HG03520 (cell line): ENCODE results near the gene SCUBE3.

Experiments
- ATAC-seq: cut with Tn5 transposase; IDR thresholded peaks from one replicate; pipeline ENCODE4 v1.9.1; 2021; ENCODE audit warnings: mild to moderate bottlenecking, moderate library complexity; ENCODE audit not compliant: unreplicated experiment

SCUBE3 gene

GRCh38 chr6:35297601-35298481, 84.1 kb downstream of the SCUBE3 start, which contains the start of gene DEF6:
Gene DEF6 (plus strand): TSS chr6:35297818. CDS start chr6:35297857, 39 bp downstream.
- ATAC-seq = peak; percentile 53

GRCh38 chr6:35298625-35299140, 84.9 kb downstream of the SCUBE3 start:
- no peak for ATAC-seq

GRCh38 chr6:35299674-35300073, 85.9 kb downstream of the SCUBE3 start:
- ATAC-seq = no peak

- no peak for ATAC-seq
Measured at GRCh38 chr6:35300848-35301247, 87.1 kb downstream of the SCUBE3 start.
